LHCN-M2 (cell line): ENCODE data around the gene TEX48. TPM values are rescaled to one million over a fixed set of nuclear protein-coding genes. Genes with fewer than 3 reads are reported as not detected.

Experiments used
- DNase-seq: peaks from one replicate; pipeline ENCODE4 v3.0.0-alpha.2; 2012; ENCODE audit warnings: low read depth
- total RNA-seq: library from RNA; depleted of rRNA; stranded (reverse); fragments of >200 nt; gene quantifications from 2 replicates; pipeline ENCODE4 v1.2.3, GENCODE V29; 2014; rRNA removed

TEX48 gene
- total RNA-seq, 1 experiment from 2014 or later, result not detected

DNA sequence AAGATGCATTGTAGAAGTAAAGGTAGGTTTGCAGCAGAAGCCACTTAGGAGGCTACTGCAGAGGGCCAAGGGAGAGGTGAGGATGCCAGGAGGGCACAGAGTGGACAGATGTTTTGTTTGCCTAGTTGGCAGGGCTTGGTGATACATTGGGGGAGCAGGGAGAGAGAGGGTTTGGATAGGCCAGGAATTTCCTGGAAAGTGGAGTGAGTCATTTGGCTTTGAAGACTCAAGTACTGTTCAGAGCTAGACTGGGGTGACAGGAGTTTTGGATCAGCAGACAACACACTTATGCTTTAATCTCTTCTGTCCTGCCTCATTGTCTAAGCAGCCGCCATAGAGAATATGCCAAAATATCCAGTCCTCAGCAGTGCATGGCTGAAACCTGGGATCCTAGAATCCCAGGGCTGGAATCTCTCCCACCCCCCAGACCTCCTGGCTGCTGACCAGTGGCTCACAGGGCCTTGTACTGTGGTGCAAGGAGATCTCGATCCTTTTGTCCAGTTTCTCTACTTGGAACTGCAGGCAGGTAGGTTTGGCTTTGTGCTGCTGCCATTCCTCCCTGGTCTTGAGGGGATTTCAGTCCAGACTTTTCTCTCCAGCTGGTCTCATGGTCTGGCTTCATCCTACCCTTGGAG, 59.9 kb downstream of the TEX48 start:
- DNase-seq, result peak; percentile 84

- no peak for DNase-seq
Observed at GRCh38 chr9:114621561-114621960, 60.4 kb downstream of the TEX48 start.

DNA sequence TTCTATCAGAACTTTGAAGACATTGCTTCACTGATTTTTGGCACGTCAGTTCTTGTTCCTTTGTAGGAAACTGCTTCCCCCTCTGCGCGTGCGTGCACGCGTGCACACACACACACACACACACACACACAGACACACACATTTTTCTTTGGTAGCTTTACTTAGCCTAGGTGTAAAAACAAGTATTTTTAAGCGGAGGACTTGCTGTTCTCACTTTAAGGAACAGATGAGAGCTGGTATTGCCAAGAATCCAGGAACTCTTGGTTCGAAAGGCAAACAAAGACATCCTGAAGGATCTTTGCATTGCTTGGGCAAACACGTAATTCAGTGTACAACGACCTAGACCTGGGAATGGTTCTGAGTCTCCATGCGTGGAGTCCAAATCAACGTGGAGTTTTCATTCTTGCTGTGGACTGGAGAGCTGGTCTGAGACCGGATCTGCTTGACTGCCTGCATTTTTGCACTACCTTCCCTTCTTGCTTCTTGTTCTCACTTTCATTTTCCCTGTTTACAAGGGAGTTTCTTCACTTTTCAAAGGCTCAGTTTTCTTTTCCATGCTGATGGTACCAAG, 62.7 kb downstream of the TEX48 start:
- no peak for DNase-seq

- DNase-seq, result no peak
Observed at GRCh38 chr9:114616684-114617520, 65.1 kb downstream of the TEX48 start.

Other genes starting within 250 kb of the TEX48 start
- 0.83 and 1.4 TPM in 2 replicates for gene WHRN, start 176.7 kb downstream of the TEX48 start, total RNA-seq
- gene ATP6V1G1, start 94.4 kb downstream of the TEX48 start, total RNA-seq, result 117 and 126 TPM in 2 replicates
- gene TMEM268, start 70.9 kb downstream of the TEX48 start, total RNA-seq, result 2.1 and 3.4 TPM in 2 replicates
- not detected in 2 replicates for gene TEX53, start 24.4 kb downstream of the TEX48 start, total RNA-seq
- 0.06 and 0.13 TPM in 2 replicates for gene TNFSF15, start 123.8 kb upstream of the TEX48 start, total RNA-seq
- not detected in 2 replicates for gene TNFSF8, start 248.4 kb upstream of the TEX48 start, total RNA-seq